Gastrocnemius medialis (tissue), 4 donors: Measurements from ENCODE around the gene TTC39A. TPM values are rescaled to one million over a fixed set of nuclear protein-coding genes. Genes with fewer than 3 reads are reported as not detected.
"Not testable (repeated sequence)": the region's sequence is repeated elsewhere in the genome, so short reads cannot be mapped to it uniquely, and the experiment has no call there.

Experiments
- ATAC-seq, 2 donors: fragments of 150-250 bp; one replicate each; pipeline ENCODE4 v1.9.1; 2016
- DNase-seq, 2 donors: peaks; one replicate each; pipeline ENCODE4 v3.0.0-alpha.2; 2019
- H3K27ac ChIP-seq, 4 donors: fragments of 200-600 bp; sonication (generic); 1 replicate in 1 of 4; 2 replicates in 3 of 4; pipeline ENCODE4 v1.5.1; 2016 to 2018; ENCODE audit warnings: mild to moderate bottlenecking in 2 of 4, moderate library complexity in 1 of 4
- H3K27me3 ChIP-seq, 3 donors: fragments of 200-600 bp; sonication (generic) in 2 of 3; 1 replicate in 1 of 3; 2 replicates in 2 of 3; pipeline versions ENCODE4 v1.5.1 to v1.6.0; 2016 to 2019; ENCODE audit warnings: mild to moderate bottlenecking in 1 of 3, moderate library complexity in 1 of 3
- H3K36me3 ChIP-seq, 2 donors: fragments of 200-600 bp; sonication (generic) in 1 of 2; one replicate each; pipeline ENCODE4 v1.5.1; 2017 to 2018
- H3K4me1 ChIP-seq, 2 donors: fragments of 200-600 bp; sonication (generic) in 1 of 2; one replicate each; pipeline ENCODE4 v1.5.1; 2016 to 2017; ENCODE audit warnings: mild to moderate bottlenecking in 2 of 2
- H3K4me3 ChIP-seq, 4 donors: fragments of 200-600 bp; sonication (generic) in 3 of 4; 1 replicate in 1 of 4; 2 replicates in 3 of 4; pipeline ENCODE4 v1.5.1; 2016 to 2019; ENCODE audit warnings: mild to moderate bottlenecking in 2 of 4
- H3K9me3 ChIP-seq, 3 donors: fragments of 200-600 bp; sonication (generic) in 2 of 3; 1 replicate in 1 of 3; 2 replicates in 2 of 3; pipeline ENCODE4 v1.5.1; 2016 to 2019
- CTCF ChIP-seq, 5 experiments: fragments of 450-650 bp in 3 of 5; fragments of 200-600 bp in 2 of 5; sonication (generic) in 2 of 5; IDR thresholded peaks in 4 of 5; conservative IDR thresholded peaks in 1 of 5; 1 replicate in 4 of 5; 2 replicates in 1 of 5; pipeline ENCODE4 v1.5.1; 2016 to 2019; ENCODE audit warnings: antibody characterized with exemption in 5 of 5, mild to moderate bottlenecking in 3 of 5, moderate library complexity in 3 of 5
- POLR2A ChIP-seq, 2 donors: fragments of 450-650 bp; IDR thresholded peaks; one replicate each; pipeline ENCODE4 v1.6.1; 2017; ENCODE audit warnings: antibody characterized with exemption in 2 of 2, mild to moderate bottlenecking in 2 of 2, moderate library complexity in 2 of 2
- in situ Hi-C, 4 donors: fragments of 200-750 bp; cut with MboI; loops; one replicate each; pipeline versions ENCODE4 v1.15.0 to v1.8.0; 2017; ENCODE audit warnings: low sequenced_read_pairs in 4 of 4
- intact Hi-C: fragments of 100-400 bp; cut with DNase I; formaldehyde crosslinking; loops from one replicate; pipeline ENCODE4 v1.15.1; 2023; ENCODE audit warnings: low total_unique reads
- total RNA-seq, 4 donors: library from RNA; depleted of rRNA; stranded (reverse); fragments of >200 nt; gene quantifications; one replicate each; pipeline versions ENCODE4 v1.1.0 to v1.2.3, GENCODE V29; 2016

TTC39A gene
- total RNA-seq, 4 donors from 2014 or later, result 4.1 to 13.1 (median 8.2) TPM

- ATAC-seq, result peak; percentile 39 to 43
- in situ Hi-C loops, result no loop called here
- H3K36me3 ChIP-seq, result no peaks in the 10 kb centered on the region
- H3K27ac ChIP-seq, result peak overlapping the region in 1 of 4 donors; percentile 47
- DNase-seq, result no peak
- intact Hi-C loops, result no loop called here
- peaks cover 71 to 72% of the 10 kb centered on the region in 2 donors for H3K4me1 ChIP-seq
- no peaks in the 10 kb centered on the region for H3K9me3 ChIP-seq
- no peak for TF ChIP-seq POLR2A (IDR thresholded peaks at IDR 0.05)
- H3K4me3 ChIP-seq, result no peak overlapping the region
- H3K27me3 ChIP-seq, result no peaks in the 10 kb centered on the region
These were observed 65.9 kb downstream of the TTC39A start for GRCh38 chr1:51264451-51264850.

- H3K36me3 ChIP-seq, result no peaks in the 10 kb centered on the region
- DNase-seq (no peak), ATAC-seq (no peak)
- TF ChIP-seq POLR2A (IDR thresholded peaks at IDR 0.05) (no peak), CTCF (IDR thresholded peaks at IDR 0.05 in 4 of 5, conservative IDR thresholded peaks at IDR 0.05 in 1 of 5) (no peak)
- in situ Hi-C loops (no loop called here), intact Hi-C loops (no loop called here)
- H3K27ac ChIP-seq, result no peak overlapping the region
- no peaks in the 10 kb centered on the region for H3K27me3 ChIP-seq
- no peak overlapping the region for H3K4me3 ChIP-seq
- no peaks in the 10 kb centered on the region for H3K9me3 ChIP-seq
- peaks cover 75 to 81% of the 10 kb centered on the region in 2 donors for H3K4me1 ChIP-seq
These were observed 67.0 kb downstream of the TTC39A start for GRCh38 chr1:51263147-51263877.

- no peaks in the 10 kb centered on the region for H3K27me3 ChIP-seq
- peaks cover 42 to 52% of the 10 kb centered on the region in 2 donors for H3K4me1 ChIP-seq
- no peak overlapping the region for H3K4me3 ChIP-seq
- peak overlapping the region in 1 of 4 donors; percentile 25 for H3K27ac ChIP-seq
- DNase-seq (no peak), ATAC-seq (no peak)
- no peaks in the 10 kb centered on the region for H3K36me3 ChIP-seq
- TF ChIP-seq CTCF (IDR thresholded peaks at IDR 0.05 in 4 of 5, conservative IDR thresholded peaks at IDR 0.05 in 1 of 5), result no peak
- TF ChIP-seq POLR2A (IDR thresholded peaks at IDR 0.05), result no peak
- intact Hi-C loops, result no loop called here
- H3K9me3 ChIP-seq, result no peaks in the 10 kb centered on the region
- in situ Hi-C loops, result no loop called here
These were observed 75.0 kb downstream of the TTC39A start for GRCh38 chr1:51255331-51255730.

GRCh38 chr1:51253691-51254090 lies 76.7 kb downstream of the TTC39A start:
- TF ChIP-seq CTCF (IDR thresholded peaks at IDR 0.05 in 4 of 5, conservative IDR thresholded peaks at IDR 0.05 in 1 of 5) (no peak), POLR2A (IDR thresholded peaks at IDR 0.05) (no peak)
- no peaks in the 10 kb centered on the region for H3K9me3 ChIP-seq
- H3K36me3 ChIP-seq, result no peaks in the 10 kb centered on the region
- in situ Hi-C loops, result no loop called here
- DNase-seq, result no peak
- no peaks in the 10 kb centered on the region for H3K27me3 ChIP-seq
- H3K4me1 ChIP-seq, result peaks cover 38 to 49% of the 10 kb centered on the region in 2 donors
- no peak overlapping the region for H3K4me3 ChIP-seq
- ATAC-seq, result peak in 1 of 2 donors; percentile 70
- H3K27ac ChIP-seq, result peak overlapping the region in 1 of 4 donors; percentile 6
- intact Hi-C loops, result no loop called here

- no peaks in the 10 kb centered on the region for H3K9me3 ChIP-seq
- no peak for DNase-seq
- peak overlapping the region in 1 of 4 donors; percentile 11 for H3K27ac ChIP-seq
- TF ChIP-seq CTCF (IDR thresholded peaks at IDR 0.05 in 4 of 5, conservative IDR thresholded peaks at IDR 0.05 in 1 of 5) (no peak), POLR2A (IDR thresholded peaks at IDR 0.05) (no peak)
- in situ Hi-C loops (no loop called here), intact Hi-C loops (no loop called here)
- peaks cover 33 to 53% of the 10 kb centered on the region in 2 donors for H3K4me1 ChIP-seq
- no peak for ATAC-seq
- H3K27me3 ChIP-seq, result no peaks in the 10 kb centered on the region
- no peak overlapping the region for H3K4me3 ChIP-seq
- no peaks in the 10 kb centered on the region for H3K36me3 ChIP-seq
These were observed 78.0 kb downstream of the TTC39A start for GRCh38 chr1:51252366-51252765.

GRCh38 chr1:51251165-51251564 lies 79.2 kb downstream of the TTC39A start:
- DNase-seq, in situ Hi-C loops, H3K4me3 ChIP-seq, intact Hi-C loops, ATAC-seq, H3K27me3 ChIP-seq, H3K9me3 ChIP-seq, H3K27ac ChIP-seq, H3K36me3 ChIP-seq: not testable (repeated sequence)
- H3K4me1 ChIP-seq, result peaks cover 45 to 51% of the 10 kb centered on the region in 2 donors

GRCh38 chr1:51250729-51251128 lies 79.6 kb downstream of the TTC39A start:
- H3K27me3 ChIP-seq, H3K36me3 ChIP-seq, H3K27ac ChIP-seq, H3K9me3 ChIP-seq, DNase-seq, intact Hi-C loops, H3K4me3 ChIP-seq, ATAC-seq, in situ Hi-C loops: not testable (repeated sequence)
- H3K4me1 ChIP-seq, result peaks cover 46 to 51% of the 10 kb centered on the region in 2 donors
